GM19023 (cell line): ENCODE results near the gene VPS35L.
"Not testable (repeated sequence)": the region's sequence is repeated elsewhere in the genome, so short reads cannot be mapped to it uniquely, and the experiment has no call there.

Experiments used
- ATAC-seq: cut with Tn5 transposase; IDR thresholded peaks from one replicate; pipeline ENCODE4 v1.9.1; 2021; ENCODE audit warnings: mild to moderate bottlenecking, moderate library complexity; ENCODE audit not compliant: unreplicated experiment

The VPS35L gene

DNA sequence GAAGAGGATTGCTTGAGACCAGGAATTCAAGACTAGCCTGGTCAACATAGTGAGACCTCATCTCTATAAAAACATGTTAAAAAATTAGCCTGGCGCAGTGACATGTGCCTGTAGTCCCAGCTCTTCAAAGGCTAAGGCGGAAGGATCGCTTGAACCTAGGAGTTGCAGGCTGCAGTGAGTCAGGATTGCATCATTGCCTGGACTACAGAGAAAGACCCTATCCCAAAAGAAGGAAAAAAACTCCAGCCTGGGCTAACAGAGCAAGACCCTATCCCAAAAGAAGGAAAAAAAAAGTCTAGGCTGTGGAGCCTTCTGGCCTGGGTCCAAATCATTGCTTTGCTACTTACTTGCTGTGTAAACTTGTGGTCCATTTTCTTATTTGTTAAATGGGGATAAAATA is 26.8 kb upstream of the VPS35L start:
- ATAC-seq, result no peak

DNA sequence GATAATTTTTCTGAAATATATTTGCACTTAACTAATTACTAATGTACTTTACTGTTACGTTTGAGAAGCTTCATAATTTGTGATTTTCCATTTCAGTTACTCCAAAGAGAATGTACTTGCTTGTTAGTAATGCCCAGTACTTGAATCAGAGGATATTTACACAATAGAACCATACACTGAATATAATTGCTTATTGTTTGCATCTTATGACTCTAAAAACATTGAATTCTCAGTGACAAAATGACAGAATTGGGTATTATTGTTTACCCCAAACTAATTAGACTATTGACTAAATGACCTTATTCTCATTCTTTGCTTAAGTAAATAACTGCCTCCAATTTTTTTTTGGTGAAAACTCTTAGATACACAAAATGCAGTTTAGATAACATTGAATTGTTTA is 22.9 kb upstream of the VPS35L start:
- no peak for ATAC-seq

DNA sequence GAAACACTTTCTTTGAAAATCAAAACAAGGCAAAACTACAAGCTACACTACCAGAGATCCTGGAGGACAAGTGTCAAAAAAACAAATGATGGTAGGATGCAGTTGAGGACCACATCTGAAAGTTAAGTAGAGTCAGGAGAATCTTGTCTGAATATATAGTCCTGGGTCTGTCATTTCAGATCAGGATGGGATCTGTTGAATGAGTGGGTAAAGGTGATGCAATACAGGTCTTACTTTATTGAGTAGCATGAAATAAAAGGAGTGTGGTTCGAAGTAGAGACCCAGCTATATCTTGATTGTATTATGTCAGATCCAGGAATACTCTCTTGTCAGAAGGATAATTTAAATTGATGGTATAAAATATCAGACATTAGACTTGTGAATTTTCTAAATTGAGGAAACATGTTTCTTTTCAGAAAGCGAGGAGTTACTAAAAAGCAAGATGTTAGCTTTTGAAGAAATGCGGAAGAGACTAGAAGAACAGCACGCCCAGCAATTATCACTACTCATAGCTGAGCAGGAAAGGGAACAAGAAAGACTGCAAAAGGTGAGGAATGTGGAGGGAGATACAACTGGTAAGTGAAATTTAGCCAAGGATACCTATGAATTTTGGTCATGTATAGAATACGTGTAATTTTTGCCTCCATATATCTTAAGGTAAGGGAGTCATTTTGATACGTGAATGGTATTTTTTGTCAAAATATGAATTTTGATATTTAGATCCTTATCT is 15.1 kb upstream of the VPS35L start:
- no peak for ATAC-seq

DNA sequence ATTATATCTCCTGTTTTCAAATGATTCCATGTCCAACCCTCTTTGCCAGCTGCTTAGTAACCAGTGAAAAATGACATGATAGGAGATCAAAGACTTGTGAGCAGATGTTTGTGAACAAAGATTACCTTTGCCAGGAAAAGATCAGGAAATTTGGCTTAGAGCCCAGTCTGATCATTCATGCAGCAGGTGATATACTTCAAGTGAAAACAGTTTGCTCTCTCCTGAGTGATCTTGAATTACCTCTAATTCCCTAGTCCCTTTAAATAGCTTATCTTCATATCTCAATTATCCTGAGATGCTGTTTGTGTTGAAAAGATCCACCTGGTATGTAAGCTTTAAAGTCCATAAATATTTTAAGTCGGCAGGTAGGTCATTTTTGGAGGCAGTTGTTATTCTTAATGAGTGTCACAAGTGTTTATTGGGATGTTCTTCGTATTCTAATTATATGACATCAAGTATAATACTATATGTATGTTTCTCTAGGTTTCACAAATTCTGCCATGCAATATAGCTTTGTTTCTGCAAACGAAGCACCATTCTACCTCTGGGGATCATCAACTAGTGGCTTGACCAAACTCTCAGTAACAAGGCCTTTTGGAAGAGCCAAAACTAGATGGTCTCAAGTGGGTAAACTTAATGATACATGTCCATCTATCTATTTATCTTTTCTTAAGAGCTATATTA is 13.2 kb upstream of the VPS35L start:
- no peak for ATAC-seq

DNA sequence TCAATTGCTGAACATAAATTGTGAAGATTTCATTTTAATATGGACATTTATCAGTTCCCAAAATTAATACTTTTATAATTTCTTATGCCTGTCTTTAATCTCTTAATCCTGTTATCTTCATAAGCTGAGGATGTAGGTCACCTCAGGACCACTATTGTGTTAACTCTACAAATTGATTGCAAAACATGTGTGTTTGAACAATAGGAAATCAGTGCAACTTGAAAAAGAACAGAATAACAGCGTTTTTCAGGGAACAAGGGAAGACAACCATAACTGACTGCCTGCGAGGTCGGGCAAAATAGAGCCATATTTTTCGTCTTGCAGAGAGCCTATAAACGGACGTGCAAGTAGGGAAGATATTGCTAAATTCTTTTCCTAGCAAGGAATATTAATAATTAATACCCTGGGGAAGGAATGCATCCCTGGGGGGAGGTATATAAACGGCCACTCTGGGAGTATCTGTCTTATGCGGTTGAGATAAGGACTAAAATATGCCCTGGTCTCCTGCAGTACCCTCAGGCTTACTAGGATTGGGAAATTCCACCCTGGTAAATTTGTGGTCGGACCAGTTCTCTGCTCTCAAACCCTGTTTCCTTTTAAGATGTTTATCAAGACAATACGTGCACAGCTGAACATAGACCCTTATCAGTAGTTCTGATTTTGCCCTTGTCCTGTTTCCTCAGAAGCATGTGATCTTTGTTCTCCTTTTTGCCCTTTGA is 12.1 kb upstream of the VPS35L start:
- ATAC-seq, result not testable (repeated sequence)

DNA sequence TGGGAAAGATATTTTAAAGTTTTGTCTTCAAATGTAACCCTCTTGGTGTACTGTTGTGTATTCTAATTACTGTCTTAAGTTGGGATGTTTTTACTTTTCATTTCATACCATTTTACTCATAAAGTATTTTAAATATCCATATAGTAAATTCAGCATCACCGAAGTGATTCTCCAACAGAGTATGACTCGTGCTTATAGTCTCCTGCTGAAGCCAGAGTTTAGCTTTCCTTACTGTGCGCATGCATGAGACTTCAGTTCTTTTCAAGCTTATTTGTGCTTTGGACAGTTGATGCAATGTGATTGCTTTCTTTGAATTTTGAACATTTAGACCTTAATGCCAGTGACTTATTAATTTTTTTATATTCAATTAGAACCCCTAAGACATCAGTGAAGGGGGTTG is 7.4 kb upstream of the VPS35L start:
- ATAC-seq, result no peak

DNA sequence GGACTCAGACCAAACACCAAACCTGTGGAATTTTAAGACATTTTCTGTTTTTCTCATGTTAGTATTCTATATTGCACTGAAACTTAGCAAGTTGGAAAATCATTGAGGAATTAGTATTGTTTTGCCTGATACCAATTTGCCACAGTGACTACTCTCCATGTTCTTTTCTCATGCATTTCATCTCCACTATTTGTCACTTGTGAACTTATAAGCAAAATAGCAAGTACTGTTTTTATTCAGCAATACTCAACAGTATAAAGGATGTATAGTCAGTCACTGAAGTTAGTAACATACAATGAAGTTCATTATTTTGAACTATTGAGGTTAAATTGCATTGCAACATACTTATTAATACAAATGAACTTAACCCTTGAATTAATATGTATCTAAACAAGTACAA is 5.8 kb upstream of the VPS35L start:
- ATAC-seq, result no peak

DNA sequence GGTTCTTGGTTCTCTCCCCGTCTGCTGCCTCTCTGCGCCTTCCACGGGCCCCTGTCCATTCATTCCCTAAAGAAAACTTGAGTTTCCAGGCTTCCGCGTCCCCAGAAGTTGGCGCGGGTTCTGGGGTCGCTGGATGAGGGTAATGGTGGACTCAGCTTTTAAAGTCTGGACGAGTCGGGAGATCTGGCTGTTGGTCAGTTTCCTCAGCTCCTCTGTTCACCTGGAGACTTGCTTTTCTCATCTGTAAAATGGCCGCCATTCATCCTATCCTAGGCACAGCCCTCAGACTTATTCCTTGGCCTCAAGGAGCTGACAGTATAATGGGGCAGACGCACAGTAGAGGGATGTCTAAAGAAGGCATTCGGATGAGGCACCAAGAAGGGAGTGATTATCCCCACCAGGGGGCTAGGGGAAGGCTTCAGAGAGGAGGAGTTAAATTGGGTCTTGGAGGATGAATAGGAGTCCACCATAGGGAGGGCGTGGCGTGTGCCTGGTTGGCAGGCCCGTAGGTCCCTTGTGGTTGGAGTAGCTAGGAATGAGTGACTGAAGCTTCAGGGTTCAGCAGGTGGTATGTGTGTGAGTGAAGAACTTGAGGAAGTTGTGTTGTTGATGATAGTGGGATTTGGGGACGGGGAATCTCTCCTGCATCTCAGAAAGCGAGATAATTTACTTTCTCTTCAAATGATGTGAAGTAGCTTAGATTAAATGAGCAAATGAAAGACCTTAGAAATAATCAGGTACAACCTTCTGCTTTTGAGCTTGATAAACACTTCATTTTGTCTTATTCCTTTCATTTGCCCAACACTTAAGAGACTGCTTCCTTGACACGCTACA is 652 bp downstream of the VPS35L start:
- ATAC-seq, result no peak

DNA sequence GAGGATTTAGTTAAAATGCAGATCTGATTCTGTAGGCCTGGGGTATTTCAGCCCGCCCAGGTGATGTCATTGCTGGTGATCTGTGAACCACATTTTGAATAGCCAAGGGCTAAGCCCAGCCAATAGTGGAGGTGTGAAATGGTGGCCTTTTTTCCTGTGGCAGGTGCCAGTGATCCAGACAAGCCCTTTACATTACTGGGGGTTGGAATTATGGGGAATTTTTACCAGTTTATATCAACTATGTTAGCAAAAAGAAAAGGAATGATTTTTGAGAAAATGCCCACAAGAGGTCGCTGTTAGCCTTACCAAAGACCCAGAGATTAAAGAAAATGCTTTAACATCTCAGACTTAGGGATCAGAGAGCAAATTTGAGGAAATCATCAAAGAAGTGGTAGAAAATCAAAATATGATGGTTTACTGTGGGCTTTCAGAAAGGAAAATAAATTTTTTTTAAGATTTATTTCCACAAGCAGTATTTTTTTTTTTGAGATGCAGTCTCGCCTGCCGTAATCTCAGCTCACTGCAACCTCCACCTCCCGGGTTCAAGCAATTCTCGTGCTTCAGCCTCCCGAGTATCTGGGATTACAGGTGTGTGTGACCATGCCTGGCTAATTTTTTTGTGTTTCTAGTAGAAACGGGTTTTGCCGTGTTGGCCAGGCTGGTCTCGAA is 3.9 kb downstream of the VPS35L start:
- ATAC-seq, result no peak

DNA sequence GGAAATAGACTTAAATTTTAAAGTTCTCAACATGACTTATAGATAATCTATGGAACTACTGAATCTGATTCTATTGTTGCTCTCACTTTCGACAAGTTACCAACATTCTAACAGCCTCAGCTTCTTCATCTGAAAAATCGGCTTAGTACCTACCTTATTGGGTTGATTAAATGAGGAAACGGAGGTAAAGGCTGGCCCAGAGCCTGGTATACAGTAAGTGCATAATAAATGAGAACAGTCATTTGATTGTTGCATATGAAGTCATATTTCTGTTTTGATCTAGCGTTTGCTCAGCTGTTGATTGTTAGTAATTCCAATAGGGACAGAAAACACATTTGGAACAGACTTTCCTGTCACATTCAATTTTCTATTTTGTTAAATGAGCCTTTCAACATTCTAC is 4.6 kb downstream of the VPS35L start:
- no peak for ATAC-seq

DNA sequence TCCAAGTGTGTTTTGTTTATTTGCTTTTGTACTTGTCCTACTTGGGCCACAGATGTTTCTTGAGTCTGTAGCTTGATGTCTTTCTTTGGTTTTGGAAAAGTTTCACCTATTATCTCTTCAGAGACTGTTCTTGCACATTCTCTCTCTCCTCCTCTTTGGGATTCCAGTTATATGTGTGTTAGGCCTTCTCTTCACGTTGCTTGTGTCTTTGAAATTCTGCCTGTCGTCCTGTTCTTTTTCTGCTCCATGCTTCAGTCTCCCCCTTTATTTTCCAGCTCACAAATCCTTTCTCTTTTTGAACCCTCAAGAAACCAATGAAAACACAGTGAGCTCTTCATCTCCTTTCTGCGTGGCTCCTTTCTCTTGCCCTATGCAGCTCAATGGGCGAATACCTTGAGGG is 7.9 kb downstream of the VPS35L start:
- no peak for ATAC-seq

DNA sequence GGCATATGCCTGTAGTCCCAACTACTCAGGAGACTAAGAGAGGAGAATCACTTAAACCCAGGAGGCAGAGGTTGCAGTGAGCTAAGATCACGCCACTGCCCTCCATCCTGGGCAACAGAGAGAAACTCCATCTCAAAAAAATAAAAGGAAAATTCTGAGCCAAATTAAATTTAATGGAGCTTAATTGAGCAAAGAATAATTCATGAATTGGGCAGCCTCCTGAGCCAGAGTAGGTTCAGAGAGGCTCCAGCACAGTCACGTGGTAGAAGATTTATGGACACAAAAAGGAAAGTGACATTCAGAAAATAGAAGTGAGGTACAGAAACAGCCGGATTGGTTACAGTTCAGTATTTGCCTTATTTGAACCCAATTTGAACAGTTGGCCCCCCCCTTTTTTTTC is 10.9 kb downstream of the VPS35L start:
- no peak for ATAC-seq

DNA sequence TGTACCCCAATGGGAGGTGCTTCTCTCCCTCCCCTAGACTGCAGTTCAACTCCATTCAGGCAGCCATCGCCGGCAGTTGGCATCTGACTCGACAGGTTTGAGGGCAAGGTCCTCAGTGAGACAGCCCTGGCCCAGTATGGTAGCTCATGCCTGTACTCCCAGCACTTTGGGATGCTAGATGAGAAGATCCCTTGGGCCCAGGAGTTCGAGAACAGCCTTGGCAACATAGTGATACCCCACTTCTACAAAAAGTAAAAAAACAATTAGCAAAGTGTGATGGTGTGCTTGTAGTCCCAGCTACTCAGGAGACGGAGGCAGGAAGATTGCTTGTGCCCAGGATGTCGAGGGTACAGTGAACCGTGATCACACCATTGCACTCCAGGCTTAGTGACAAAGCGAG is 12.1 kb downstream of the VPS35L start:
- ATAC-seq, result no peak

DNA sequence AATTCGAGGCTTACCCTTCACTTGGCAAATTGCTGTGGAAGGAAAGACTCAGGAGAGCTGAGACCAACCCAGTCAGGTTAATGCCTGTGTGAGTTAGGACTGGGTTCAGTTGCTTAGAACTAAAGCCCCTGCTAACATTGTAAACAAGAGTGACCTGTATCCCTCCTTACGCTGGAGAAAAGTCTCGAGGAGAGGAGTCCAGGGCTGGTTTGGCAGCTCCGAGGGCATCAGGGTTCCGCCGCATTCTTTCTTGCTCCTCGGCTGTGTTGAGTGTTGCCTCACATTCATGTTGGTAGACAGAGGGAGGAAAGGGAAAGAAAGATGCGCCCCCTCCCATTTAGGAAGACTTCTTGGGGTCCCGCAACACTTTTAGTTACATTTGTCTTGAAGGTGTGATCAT is 18.5 kb downstream of the VPS35L start:
- no peak for ATAC-seq

DNA sequence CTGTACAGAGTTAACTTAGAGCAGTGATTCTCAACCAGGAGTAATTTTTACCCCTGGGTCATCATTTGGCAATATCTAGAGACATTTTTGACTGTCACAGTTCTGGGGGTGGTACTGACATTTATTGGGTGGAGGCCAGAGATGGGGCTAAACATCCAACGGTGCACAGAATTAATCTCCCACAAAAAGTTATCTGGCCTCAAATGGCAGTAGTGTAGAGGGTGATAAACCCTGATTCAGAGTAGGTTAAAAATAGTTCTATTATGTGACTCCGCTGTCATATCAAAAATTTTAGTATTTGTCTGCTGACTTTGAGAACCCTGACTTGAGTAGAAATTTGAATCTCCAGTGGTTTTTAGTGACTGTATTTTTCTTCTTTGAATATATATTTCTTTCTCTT is 19.1 kb downstream of the VPS35L start:
- no peak for ATAC-seq

DNA sequence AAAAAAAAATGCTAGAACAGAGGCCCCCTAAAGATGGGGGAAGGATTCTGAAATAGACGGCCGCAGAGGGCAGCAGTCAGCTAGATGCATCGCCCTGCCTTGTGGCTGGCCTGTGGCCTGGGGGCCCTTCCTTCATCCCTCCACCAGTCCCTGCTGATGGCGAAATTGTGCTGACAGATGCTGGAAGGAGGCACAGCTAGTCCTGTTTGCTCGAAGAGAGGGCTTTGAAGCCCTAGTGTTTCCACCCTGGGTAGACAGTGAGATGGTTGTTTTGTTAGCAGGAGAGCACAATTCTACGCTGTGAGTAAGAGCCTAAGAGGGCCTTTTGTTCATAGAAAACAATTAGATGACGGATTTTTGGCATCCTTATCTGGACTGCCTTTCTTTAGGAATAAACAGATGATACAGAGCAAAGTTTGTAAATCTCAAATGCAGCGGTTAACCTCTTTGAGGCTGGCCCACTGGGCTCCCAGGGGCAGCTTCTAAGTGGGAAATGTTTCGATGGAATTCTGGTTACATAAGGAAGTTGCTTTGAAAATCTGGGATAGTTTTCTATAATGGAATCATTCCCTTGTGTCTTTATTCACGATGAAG is 23.0 kb downstream of the VPS35L start:
- ATAC-seq, result no peak

DNA sequence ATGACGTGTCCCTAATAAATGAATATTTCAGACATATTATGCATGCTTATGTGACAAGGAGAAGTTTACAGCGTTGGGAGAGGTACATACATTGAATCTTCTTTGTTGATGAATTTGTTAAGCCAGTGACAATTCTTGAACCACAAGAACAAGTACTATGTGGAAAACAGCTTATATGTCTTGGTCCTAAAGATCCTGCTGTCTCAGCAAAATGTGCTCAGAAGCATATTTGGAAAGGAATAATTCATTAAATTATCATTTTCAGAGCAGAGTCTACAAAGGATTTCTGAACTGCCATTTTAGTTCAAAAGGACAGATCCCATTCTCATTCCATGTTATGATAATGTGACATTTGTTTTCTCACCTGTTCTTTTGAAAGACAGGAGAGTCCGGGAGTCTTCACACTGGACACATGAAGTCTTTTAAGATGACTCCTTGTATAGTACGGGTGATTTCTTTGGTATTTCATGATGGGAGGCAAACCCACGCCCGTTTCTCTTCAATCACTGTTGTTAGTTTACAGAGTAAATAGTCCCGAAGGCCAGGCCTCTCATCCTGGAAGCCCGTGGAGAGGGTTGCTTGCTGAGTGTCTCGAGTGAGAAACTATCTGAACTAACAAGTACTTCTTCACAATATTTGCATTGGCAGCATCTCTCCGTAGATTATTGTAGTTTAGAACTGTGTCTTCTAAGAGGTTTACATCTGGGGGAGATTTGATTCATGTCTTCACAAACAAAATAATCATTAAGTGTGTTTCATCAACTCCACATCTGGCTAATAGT is 26.7 kb downstream of the VPS35L start:
- ATAC-seq, result no peak

DNA sequence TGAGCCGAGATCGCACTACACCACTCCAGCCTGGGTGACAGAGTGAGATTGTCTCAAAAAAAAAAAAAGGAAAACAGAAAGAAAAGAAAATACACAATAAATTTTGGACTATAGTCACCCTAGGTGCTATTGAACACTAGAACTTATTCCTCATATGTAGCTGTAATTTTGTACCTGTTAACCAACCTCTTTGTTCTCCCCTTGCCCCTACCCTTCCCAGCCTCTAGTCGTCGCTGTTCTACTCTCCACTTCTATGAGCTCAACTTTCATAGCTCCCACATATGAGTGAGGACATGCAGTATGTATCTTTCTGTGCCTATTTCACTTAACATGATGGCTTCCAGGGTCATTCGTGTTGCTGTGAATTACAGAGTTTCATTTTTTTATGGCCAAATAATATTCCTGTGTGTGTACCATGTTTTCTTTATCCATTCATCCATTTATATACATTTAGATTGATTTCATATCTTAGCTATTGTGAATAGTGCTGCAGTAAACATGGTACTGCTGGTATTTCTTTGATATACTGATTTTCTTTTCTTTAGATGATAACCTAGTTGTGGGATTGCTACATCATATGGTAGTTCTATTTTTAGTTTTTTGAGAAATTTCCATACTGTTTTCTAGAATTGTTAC is 28.3 kb downstream of the VPS35L start:
- ATAC-seq, result no peak

DNA sequence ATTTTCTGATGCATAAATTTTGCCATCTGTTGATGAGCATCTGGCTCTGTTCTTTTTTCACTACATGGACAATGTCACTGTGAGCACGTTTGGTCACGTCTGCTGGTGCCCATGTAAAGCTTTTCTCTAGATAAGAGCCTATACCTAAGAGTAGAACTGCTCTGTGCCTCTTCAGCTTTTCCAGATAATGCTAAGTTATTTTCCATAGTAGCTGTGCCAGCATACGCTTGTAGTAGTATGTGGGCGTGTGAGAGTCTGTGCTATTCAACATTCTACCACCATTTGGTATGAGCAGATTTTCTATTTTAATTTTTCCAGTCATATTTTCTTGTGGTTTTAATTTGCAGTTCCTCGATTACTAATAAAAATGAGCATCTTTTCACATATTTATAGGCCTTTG is 33.2 kb downstream of the VPS35L start:
- ATAC-seq, result no peak
